Upper lobe of left lung (tissue), 6 donors: ENCODE measurements around the gene LGALS4. TPM values are rescaled to one million over a fixed set of nuclear protein-coding genes. Genes with fewer than 3 reads are reported as not detected.
A peak's percentile ranks its signal among the peaks of the same experiment; 100 is the strongest.
"Not testable (repeated sequence)": the region's sequence is repeated elsewhere in the genome, so short reads cannot be mapped to it uniquely, and the experiment has no call there.

Experiments
- ATAC-seq, 2 donors: fragments of 200-7000 bp; cut with Tn5 transposase; one replicate each; pipeline ENCODE4 v1.9.1; 2022; ENCODE audit warnings: mild to moderate bottlenecking in 2 of 2, moderate library complexity in 2 of 2; ENCODE audit not compliant: low FRiP score in 2 of 2
- DNase-seq, 2 donors: peaks; one replicate each; pipeline ENCODE4 v3.0.0-alpha.2; 2019 to 2020
- H3K27ac ChIP-seq, 4 donors: fragments of 200-600 bp; sonication (generic); one replicate each; pipeline ENCODE4 v1.5.1; 2016 to 2019
- H3K27me3 ChIP-seq, 4 donors: fragments of 200-600 bp; sonication (generic); one replicate each; pipeline ENCODE4 v1.5.1; 2017 to 2019
- H3K36me3 ChIP-seq, 4 donors: fragments of 200-600 bp; sonication (generic); one replicate each; pipeline ENCODE4 v1.5.1; 2016 to 2019
- H3K4me1 ChIP-seq, 4 donors: fragments of 200-600 bp; sonication (generic); one replicate each; pipeline ENCODE4 v1.5.1; 2018 to 2019
- H3K4me3 ChIP-seq, 4 donors: fragments of 200-600 bp; sonication (generic); one replicate each; pipeline ENCODE4 v1.5.1; 2017 to 2019; ENCODE audit warnings: mild to moderate bottlenecking in 2 of 4, moderate library complexity in 1 of 4
- H3K9me3 ChIP-seq, 4 donors: fragments of 200-600 bp; sonication (generic); one replicate each; pipeline ENCODE4 v1.5.1; 2018 to 2019
- EP300 ChIP-seq, 4 donors: sonication (generic); formaldehyde crosslinking; IDR thresholded peaks; one replicate each; pipeline ENCODE4 v1.5.1; 2017; ENCODE audit warnings: antibody characterized with exemption in 4 of 4, control low read depth in 2 of 4
- POLR2A ChIP-seq, 4 donors: fragments of 450-650 bp; IDR thresholded peaks; one replicate each; pipeline ENCODE4 v1.5.1; 2016 to 2017; ENCODE audit warnings: antibody characterized with exemption in 4 of 4, mild to moderate bottlenecking in 2 of 4
- POLR2AphosphoS5 ChIP-seq, 2 donors: sonication (generic); formaldehyde crosslinking; IDR thresholded peaks; one replicate each; pipeline ENCODE4 v1.5.1; 2017; ENCODE audit warnings: antibody characterized with exemption in 2 of 2
- WGBS, 2 donors: methylation state at CpG; one replicate each; pipeline ENCODE4 v1.1.5; 2017 to 2018; 5-methylcytosine and 5-hydroxymethylcytosine counted together
- small RNA-seq, 4 donors: library from RNA; depleted of rRNA; stranded (forward); fragments of <200 nt; gene quantifications; one replicate each; pipeline ENCODE3, GENCODE V24; 2016
- total RNA-seq, 6 donors: library from RNA; depleted of rRNA in 4 of 6; stranded (reverse); fragments of >200 nt in 4 of 6; gene quantifications; one replicate each; pipeline versions ENCODE4 v1.1.0 to v1.2.1, GENCODE V29; 2016 to 2021
- donor health status: DM: no; HTN: no; CAD: no; lungs with moderate emphysema.
- donor health status: DM: no; HTN: yes; CAD: no; lungs with severe emphysema.

Gene LGALS4
- total RNA-seq, 6 donors from 2014 or later, result 3.1 to 12.3 (median 5.0) TPM

GRCh38 chr19:38759590-38760003 is 53.1 kb downstream of the LGALS4 start:
- Histone ChIP-seq H3K36me3 (no peaks in the 10 kb centered on the region), H3K9me3 (no peaks in the 10 kb centered on the region), H3K4me1 (peaks cover 0 to 4% (median 0%) of the 10 kb centered on the region in 4 donors), H3K27ac (peak overlapping the region in 1 of 4 donors; percentile 66), H3K4me3 (no peak overlapping the region), H3K27me3 (no peaks in the 10 kb centered on the region)
- 47 to 54% methylated on average over 10 of the region's 10 CpGs for WGBS, 2 donors
- ATAC-seq (peak; percentile 77), DNase-seq (peak in 1 of 2 donors; percentile 89)
- TF ChIP-seq POLR2A (IDR thresholded peaks at IDR 0.05) (no peak), EP300 (IDR thresholded peaks at IDR 0.05) (peak in 2 of 4 donors; percentile 68 to 82), POLR2AphosphoS5 (IDR thresholded peaks at IDR 0.05) (peak in 1 of 2 donors; percentile 47)

- not testable (repeated sequence) for H3K27me3 ChIP-seq, DNase-seq, H3K27ac ChIP-seq, H3K4me1 ChIP-seq, H3K9me3 ChIP-seq, H3K4me3 ChIP-seq, H3K36me3 ChIP-seq, ATAC-seq
- WGBS, 2 donors, result 60 to 73% methylated on average over 1 to 2 of the region's 2 CpGs
These were observed 58.5 kb downstream of the LGALS4 start for GRCh38 chr19:38754196-38754595.

- DNase-seq, H3K36me3 ChIP-seq, H3K4me1 ChIP-seq, H3K9me3 ChIP-seq, ATAC-seq, H3K4me3 ChIP-seq, H3K27me3 ChIP-seq: not testable (repeated sequence)
- WGBS, 2 donors, result 70 to 89% methylated on average over 3 of the region's 3 CpGs
- peak overlapping the region in 2 of 4 donors; percentile 7 to 34 for H3K27ac ChIP-seq
These were observed 59.0 kb downstream of the LGALS4 start for GRCh38 chr19:38753783-38754182.

Small RNA genes lying within 50 kb of the gene (small RNA-seq; reads per million reads assigned to genes)
- gene RNU6-140P, result 0 reads per million in 4 donors

Other genes with a start within 250 kb of the LGALS4 start
- gene MAP4K1, start 195.0 kb downstream of the LGALS4 start, total RNA-seq, result 10 to 100 TPM in 3 of 6 donors, 1 to 10 TPM in 3; 6.2 to 28.3 (median 9.9) TPM
- gene EIF3K, start 193.8 kb downstream of the LGALS4 start, total RNA-seq, result 100 to 1,000 TPM; 142 to 404 (median 242) TPM
- 100 to 1,000 TPM; 162 to 636 (median 512) TPM for gene ACTN4, start 165.3 kb downstream of the LGALS4 start, total RNA-seq
- 10 to 100 TPM in 3 of 6 donors, 1 to 10 TPM in 3; 5.2 to 93.2 (median 11.1) TPM for gene CAPN12, start 68.5 kb downstream of the LGALS4 start, total RNA-seq
- not detected for gene LGALS7, start 39.4 kb downstream of the LGALS4 start, total RNA-seq
- gene LGALS7B, start 23.7 kb downstream of the LGALS4 start, total RNA-seq, result 10 to 100 TPM in 1 of 6 donors, not detected in 5; 12.4 TPM
- gene ECH1, start 18.8 kb upstream of the LGALS4 start, total RNA-seq, result 100 to 1,000 TPM; 104 to 225 (median 189) TPM
- 100 to 1,000 TPM; 156 to 274 (median 178) TPM for gene HNRNPL, start 37.0 kb upstream of the LGALS4 start, total RNA-seq
- gene RINL, start 65.3 kb upstream of the LGALS4 start, total RNA-seq, result 10 to 100 TPM in 5 of 6 donors, 1 to 10 TPM in 1; 8.7 to 23.1 (median 13.2) TPM
- gene SIRT2, start 86.7 kb upstream of the LGALS4 start, total RNA-seq, result 10 to 100 TPM; 45.2 to 93.2 (median 59.1) TPM
- 10 to 100 TPM; 22.8 to 38.4 (median 31.6) TPM for gene NFKBIB, start 87.0 kb upstream of the LGALS4 start, total RNA-seq
- gene CCER2, start 99.2 kb upstream of the LGALS4 start, total RNA-seq, result 1 to 10 TPM in 3 of 6 donors, under 1 TPM in 2, not detected in 1; 0.49 to 4.2 (median 1.3) TPM
- gene SARS2, start 117.8 kb upstream of the LGALS4 start, total RNA-seq, result 10 to 100 TPM; 14.3 to 54.5 (median 23.0) TPM
- 10 to 100 TPM in 4 of 6 donors, 1 to 10 TPM in 2; 3.1 to 38.3 (median 26.0) TPM for gene MRPS12, start 118.0 kb upstream of the LGALS4 start, total RNA-seq
- gene FBXO17, start 162.8 kb upstream of the LGALS4 start, total RNA-seq, result 10 to 100 TPM in 3 of 6 donors, 1 to 10 TPM in 3; 5.0 to 18.9 (median 10.4) TPM
- 1 to 10 TPM; 1.0 to 9.3 (median 6.3) TPM for gene FBXO27, start 219.6 kb upstream of the LGALS4 start, total RNA-seq